ENCODE results near the gene RB1. TPM values are rescaled to one million over a fixed set of nuclear protein-coding genes. Genes with fewer than 3 reads are reported as not detected.

Gene RB1
- total RNA-seq, 1 experiment from 2014 or later: 57.1 TPM

GRCh38 chr13:48476686-48477085 lies 173.1 kb downstream of the RB1 start:
- no peaks in the 10 kb centered on the region for H3K4me1 ChIP-seq (ENCODE audit: insufficient read depth, low read length, poor library complexity, severe bottlenecking)
- no peak for DNase-seq (ENCODE audit: low spot score)
- no peak overlapping the region for H3K27ac ChIP-seq (ENCODE audit: low read depth, low read length, poor library complexity, severe bottlenecking)
- H3K4me3 ChIP-seq (ENCODE audit: low read depth, low read length, poor library complexity, severe bottlenecking): no peak overlapping the region
- no peaks in the 10 kb centered on the region for H3K9me3 ChIP-seq (ENCODE audit: low read depth, low read length, poor library complexity, severe bottlenecking)
- ChIA-PET POLR2A (ENCODE audit: low non-redundant PET) (no interaction called here), CTCF (interaction anchor here (0.7 kb wide), 1 partner anchor 103 kb away, joined by 5 read pairs; no protein-coding TSS in a partner anchor)
- BruUV-seq (replicated peaks): no TSS peak
- H3K36me3 ChIP-seq (ENCODE audit: insufficient read depth, low read length, poor library complexity, severe bottlenecking): no peaks in the 10 kb centered on the region
- TF ChIP-seq CTCF (conservative IDR thresholded peaks at IDR 0.05; ENCODE audit: low read depth, low read length) (no peak), EZH2 (IDR thresholded peaks at IDR 0.05; ENCODE audit: borderline replicate concordance, low read depth, low read length, poor library complexity, severe bottlenecking) (no peak)
- H3K27me3 ChIP-seq (replicated peaks; ENCODE audit: insufficient read depth, low read depth, low read length, poor library complexity): no peaks in the 10 kb centered on the region
- intact Hi-C loops (cut with micrococcal nuclease; ENCODE audit: unreplicated experiment): no loop called here

- H3K4me1 ChIP-seq (ENCODE audit: insufficient read depth, low read length, poor library complexity, severe bottlenecking): no peaks in the 10 kb centered on the region
- no peaks in the 10 kb centered on the region for H3K36me3 ChIP-seq (ENCODE audit: insufficient read depth, low read length, poor library complexity, severe bottlenecking)
- BruUV-seq (replicated peaks): no TSS peak
- no peak overlapping the region for H3K4me3 ChIP-seq (ENCODE audit: low read depth, low read length, poor library complexity, severe bottlenecking)
- no peak for DNase-seq (ENCODE audit: low spot score)
- CTCF ChIA-PET: interaction anchor here (0.7 kb wide), 1 partner anchor 103 kb away, joined by 5 read pairs; no protein-coding TSS in a partner anchor
- H3K27me3 ChIP-seq (replicated peaks; ENCODE audit: insufficient read depth, low read depth, low read length, poor library complexity): no peaks in the 10 kb centered on the region
- POLR2A ChIA-PET (ENCODE audit: low non-redundant PET): no interaction called here
- TF ChIP-seq EZH2 (IDR thresholded peaks at IDR 0.05; ENCODE audit: borderline replicate concordance, low read depth, low read length, poor library complexity, severe bottlenecking) (no peak), CTCF (conservative IDR thresholded peaks at IDR 0.05; ENCODE audit: low read depth, low read length) (no peak)
- H3K9me3 ChIP-seq (ENCODE audit: low read depth, low read length, poor library complexity, severe bottlenecking): no peaks in the 10 kb centered on the region
- intact Hi-C loops (cut with micrococcal nuclease; ENCODE audit: unreplicated experiment): no loop called here
- H3K27ac ChIP-seq (ENCODE audit: low read depth, low read length, poor library complexity, severe bottlenecking): no peak overlapping the region
These were observed 173.8 kb downstream of the RB1 start for GRCh38 chr13:48477191-48477855.

GRCh38 chr13:48478391-48478790 lies 174.8 kb downstream of the RB1 start:
- Histone ChIP-seq H3K4me1 (ENCODE audit: insufficient read depth, low read length, poor library complexity, severe bottlenecking) (no peaks in the 10 kb centered on the region), H3K4me3 (ENCODE audit: low read depth, low read length, poor library complexity, severe bottlenecking) (no peak overlapping the region), H3K27ac (ENCODE audit: low read depth, low read length, poor library complexity, severe bottlenecking) (no peak overlapping the region), H3K9me3 (ENCODE audit: low read depth, low read length, poor library complexity, severe bottlenecking) (no peaks in the 10 kb centered on the region), H3K27me3 (replicated peaks; ENCODE audit: insufficient read depth, low read depth, low read length, poor library complexity) (no peaks in the 10 kb centered on the region), H3K36me3 (ENCODE audit: insufficient read depth, low read length, poor library complexity, severe bottlenecking) (no peaks in the 10 kb centered on the region)
- intact Hi-C loops (cut with micrococcal nuclease; ENCODE audit: unreplicated experiment): no loop called here
- CTCF ChIA-PET: no interaction called here
- DNase-seq (ENCODE audit: low spot score): no peak
- TF ChIP-seq CTCF (conservative IDR thresholded peaks at IDR 0.05; ENCODE audit: low read depth, low read length) (no peak), EZH2 (IDR thresholded peaks at IDR 0.05; ENCODE audit: borderline replicate concordance, low read depth, low read length, poor library complexity, severe bottlenecking) (no peak)
- POLR2A ChIA-PET (ENCODE audit: low non-redundant PET): no interaction called here
- no TSS peak for BruUV-seq (replicated peaks)

All from A673 (cell line).